Measurements from ENCODE around the gene JSRP1. TPM values are rescaled to one million over a fixed set of nuclear protein-coding genes. Genes with fewer than 3 reads are reported as not detected.
A peak's percentile ranks its signal among the peaks of the same experiment; 100 is the strongest.

JSRP1 gene
- total RNA-seq, 1 donor from 2014 or later: not detected

- Histone ChIP-seq H3K27ac (no peak overlapping the region), H3K36me3 (peaks cover 53 to 94% of the 10 kb centered on the region in 2 donors)
- intact Hi-C loops (cut with DNase I): no loop called here
These were observed 34.3 kb downstream of the JSRP1 start for GRCh38 chr19:2221918-2222317.

GRCh38 chr19:2221250-2221831, 34.9 kb downstream of the JSRP1 start:
- H3K27ac ChIP-seq: no peak overlapping the region
- H3K4me1 ChIP-seq: no peaks in the 10 kb centered on the region
- intact Hi-C loops (cut with DNase I): no loop called here
- no peak for TF ChIP-seq CTCF (IDR thresholded peaks at IDR 0.05)
- H3K9me3 ChIP-seq: no peaks in the 10 kb centered on the region
- H3K36me3 ChIP-seq: peaks cover 53 to 94% of the 10 kb centered on the region in 2 donors
- H3K27me3 ChIP-seq: no peaks in the 10 kb centered on the region
- DNase-seq (ENCODE audit: low spot score in 2 of 2): no peak
- no peak overlapping the region for H3K4me3 ChIP-seq

More at GRCh38 chr19:2221918-2222317, 34.3 kb downstream of the JSRP1 start:
- H3K4me3 ChIP-seq: no peak overlapping the region
- H3K4me1 ChIP-seq: no peaks in the 10 kb centered on the region
- no peaks in the 10 kb centered on the region for H3K9me3 ChIP-seq
- no peak for DNase-seq (ENCODE audit: low spot score in 2 of 2)
- H3K27me3 ChIP-seq: no peaks in the 10 kb centered on the region
- TF ChIP-seq CTCF (IDR thresholded peaks at IDR 0.05): peak in 2 of 3 experiments; percentile 23 to 35

GRCh38 chr19:2219726-2220125, 36.5 kb downstream of the JSRP1 start:
- Histone ChIP-seq H3K36me3 (peaks cover 53 to 94% of the 10 kb centered on the region in 2 donors), H3K27me3 (no peaks in the 10 kb centered on the region), H3K4me1 (no peaks in the 10 kb centered on the region), H3K27ac (no peak overlapping the region), H3K9me3 (no peaks in the 10 kb centered on the region), H3K4me3 (no peak overlapping the region)
- intact Hi-C loops (cut with DNase I): no loop called here
- DNase-seq (ENCODE audit: low spot score in 2 of 2): no peak
- no peak for TF ChIP-seq CTCF (IDR thresholded peaks at IDR 0.05)

- Histone ChIP-seq H3K4me3 (no peak overlapping the region), H3K4me1 (no peaks in the 10 kb centered on the region), H3K9me3 (no peaks in the 10 kb centered on the region), H3K27ac (no peak overlapping the region), H3K36me3 (peaks cover 64 to 96% of the 10 kb centered on the region in 2 donors), H3K27me3 (no peaks in the 10 kb centered on the region)
- no peak for TF ChIP-seq CTCF (IDR thresholded peaks at IDR 0.05)
- intact Hi-C loops (cut with DNase I): no loop called here
- no peak for DNase-seq (ENCODE audit: low spot score in 2 of 2)
These were observed 38.6 kb downstream of the JSRP1 start for GRCh38 chr19:2217591-2217990.

- intact Hi-C loops (cut with DNase I): no loop called here
These were observed 39.6 kb downstream of the JSRP1 start for GRCh38 chr19:2216361-2217225.

More at GRCh38 chr19:2216361-2217225, 39.6 kb downstream of the JSRP1 start:
- TF ChIP-seq CTCF (IDR thresholded peaks at IDR 0.05): no peak
- no peak overlapping the region for H3K27ac ChIP-seq
- no peaks in the 10 kb centered on the region for H3K4me1 ChIP-seq
- H3K9me3 ChIP-seq: no peaks in the 10 kb centered on the region
- no peak for DNase-seq (ENCODE audit: low spot score in 2 of 2)
- peaks cover 74 to 97% of the 10 kb centered on the region in 2 donors for H3K36me3 ChIP-seq
- no peaks in the 10 kb centered on the region for H3K27me3 ChIP-seq
- no peak overlapping the region for H3K4me3 ChIP-seq

All from ascending aorta (tissue), 2 donors.